CD4-positive, alpha-beta T cell treated with Interferon gamma for 1 hour (primary cell): ENCODE results near the gene GHRH.

Source experiments
- DNase-seq: peaks from one replicate; pipeline ENCODE4 v3.0.0-alpha.2; 2020

GHRH gene

DNA sequence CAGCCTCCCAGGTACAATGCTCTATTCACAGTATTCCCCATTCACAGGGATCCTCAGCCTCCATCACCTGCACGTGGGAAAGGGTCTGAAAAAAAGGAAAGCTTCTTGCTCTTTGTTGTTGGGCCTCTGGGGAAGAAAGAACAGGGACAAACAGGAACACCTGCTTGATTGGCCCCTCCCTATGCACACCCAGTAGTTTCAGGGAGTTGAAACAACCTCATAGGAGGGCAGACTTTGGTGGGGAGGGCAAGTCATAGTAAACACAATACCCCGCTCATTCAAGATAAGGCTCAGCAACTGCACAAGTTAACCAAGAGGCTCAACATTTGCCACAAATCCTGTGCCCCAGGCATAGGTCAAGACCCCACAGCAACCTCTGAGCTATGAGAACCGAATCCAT, 1.7 kb downstream of the GHRH start:
- DNase-seq = no peak

- no peak for DNase-seq
Measured at GRCh38 chr20:37259031-37259430, 2.6 kb downstream of the GHRH start.

DNA sequence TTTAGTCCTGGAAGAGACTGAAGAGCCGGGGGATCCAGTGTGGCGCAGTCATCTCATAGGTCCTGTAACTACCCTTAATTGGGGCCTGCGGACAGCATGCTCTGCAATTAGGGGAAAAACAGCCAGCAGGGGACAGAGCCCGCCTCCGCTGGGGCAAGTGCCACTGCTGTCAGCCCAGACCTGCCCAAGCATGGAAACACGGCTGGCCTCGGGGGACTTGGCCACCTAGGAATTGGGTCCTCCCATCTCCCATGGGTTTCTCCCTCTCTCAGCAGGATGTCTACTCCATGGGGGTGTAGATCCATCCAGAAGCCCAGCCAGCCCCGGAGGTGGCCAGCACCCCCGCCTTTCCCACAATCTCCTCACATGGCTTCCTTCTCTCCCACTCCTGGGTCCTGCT, 3.6 kb downstream of the GHRH start:
- DNase-seq = no peak

DNA sequence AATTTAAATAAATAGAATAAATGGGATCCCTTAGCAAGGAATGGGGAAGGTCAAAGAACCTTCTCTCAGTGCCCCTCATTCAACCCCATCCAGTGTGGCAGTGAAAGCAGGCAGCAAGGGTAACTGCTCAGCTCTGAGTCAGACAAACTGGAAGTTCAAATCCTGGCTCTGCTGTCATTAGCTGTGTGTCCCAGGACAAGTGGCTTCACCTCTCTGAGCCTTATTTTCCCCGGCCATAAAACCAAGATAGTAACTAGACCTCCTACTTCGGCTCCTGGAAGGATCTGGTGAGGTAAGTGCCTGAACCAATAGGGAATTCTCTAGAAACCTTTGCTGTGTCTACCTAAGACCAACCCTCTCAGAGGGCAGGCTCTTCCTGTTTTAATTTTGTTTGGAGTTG, 4.1 kb downstream of the GHRH start:
- DNase-seq = no peak

GRCh38 chr20:37256286-37256685, 5.3 kb downstream of the GHRH start:
- DNase-seq = no peak

DNA sequence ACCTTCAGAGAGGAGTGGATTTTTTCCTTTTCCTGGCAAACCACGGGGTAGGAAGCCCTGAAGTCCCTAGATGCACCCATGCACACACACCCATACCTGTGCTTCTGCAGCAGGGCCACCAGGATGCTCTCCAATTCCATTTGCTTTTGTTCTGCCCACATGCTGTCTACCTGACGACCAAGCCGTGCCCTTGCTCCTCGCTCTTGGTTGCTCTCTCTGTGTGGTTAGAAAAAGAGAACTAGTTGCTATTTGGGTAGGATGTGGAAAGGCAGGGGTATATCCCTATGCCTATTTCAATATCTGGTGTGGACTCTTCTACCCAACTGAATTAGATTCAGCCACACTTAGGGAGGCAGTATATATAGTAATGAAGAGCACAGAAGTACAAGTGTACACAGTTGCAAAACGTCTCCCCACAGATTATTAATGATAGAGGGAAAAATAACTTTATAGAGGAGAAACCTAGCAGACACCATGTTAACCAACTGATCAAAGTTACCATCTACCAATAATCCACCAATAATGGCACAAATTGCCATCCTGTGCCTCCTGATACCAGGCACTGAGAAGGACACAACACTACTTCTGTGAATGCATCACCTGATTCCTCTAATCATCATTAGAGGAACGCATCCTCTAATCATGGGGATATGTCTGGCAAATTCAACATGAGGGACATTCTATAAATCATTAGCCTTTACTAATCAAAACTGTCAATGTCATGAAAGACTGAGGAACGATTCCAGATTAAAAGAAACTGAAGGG, 7.3 kb downstream of the GHRH start:
- no peak for DNase-seq

- no peak for DNase-seq
Measured at GRCh38 chr20:37253087-37253486, 8.5 kb downstream of the GHRH start.

DNA sequence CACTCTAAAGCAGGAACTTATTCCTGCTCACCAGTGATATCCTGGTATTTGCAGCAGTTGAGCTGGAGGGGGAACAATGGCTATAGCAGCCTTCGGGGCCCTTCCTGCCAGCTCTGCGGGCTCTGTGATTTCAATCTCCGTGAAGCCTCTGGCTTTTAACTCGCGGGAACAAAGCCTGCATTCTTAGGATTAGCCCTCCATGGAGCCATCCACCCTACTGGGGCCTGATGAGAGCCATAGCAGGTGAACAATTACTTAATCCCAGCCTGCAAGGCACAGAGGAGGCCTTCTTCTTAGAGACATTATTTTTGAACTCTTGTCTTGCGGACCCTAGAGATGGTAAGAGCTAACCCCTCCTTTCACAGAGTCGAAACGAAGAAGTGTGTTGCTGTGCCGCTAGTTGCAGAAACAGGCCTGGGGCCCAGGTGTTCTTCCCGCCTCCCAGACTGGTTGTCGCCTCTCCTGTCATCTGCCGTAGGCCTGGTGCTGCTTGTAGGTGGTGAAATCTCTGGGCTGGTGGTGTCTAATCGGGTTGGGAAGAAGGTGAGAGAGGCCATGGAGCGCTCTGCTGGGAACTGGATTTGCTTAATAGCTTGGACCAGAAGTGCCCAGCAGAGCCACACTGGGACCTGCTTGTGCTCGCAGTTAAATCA, 9.7 kb downstream of the GHRH start:
- DNase-seq = no peak

DNA sequence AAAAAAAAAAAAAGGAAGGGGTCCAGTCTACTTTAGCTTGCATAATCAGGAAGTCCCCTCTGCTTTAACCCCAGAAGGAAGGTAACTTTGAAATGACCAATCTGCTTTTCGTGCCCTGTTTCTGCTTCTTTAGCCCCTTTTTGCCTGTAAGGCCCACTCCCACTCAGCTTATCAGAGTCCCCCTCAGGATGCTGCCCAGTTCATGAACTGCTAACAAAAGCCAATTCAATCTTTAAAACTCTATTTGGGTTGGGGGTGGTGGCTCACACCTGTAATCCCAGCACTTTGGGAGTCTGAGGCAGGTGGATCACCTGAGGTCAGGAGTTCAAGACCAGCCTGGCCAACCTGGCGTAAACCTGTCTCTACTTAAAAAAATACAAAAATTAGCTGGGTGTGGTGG, 12.3 kb downstream of the GHRH start:
- DNase-seq = no peak

DNA sequence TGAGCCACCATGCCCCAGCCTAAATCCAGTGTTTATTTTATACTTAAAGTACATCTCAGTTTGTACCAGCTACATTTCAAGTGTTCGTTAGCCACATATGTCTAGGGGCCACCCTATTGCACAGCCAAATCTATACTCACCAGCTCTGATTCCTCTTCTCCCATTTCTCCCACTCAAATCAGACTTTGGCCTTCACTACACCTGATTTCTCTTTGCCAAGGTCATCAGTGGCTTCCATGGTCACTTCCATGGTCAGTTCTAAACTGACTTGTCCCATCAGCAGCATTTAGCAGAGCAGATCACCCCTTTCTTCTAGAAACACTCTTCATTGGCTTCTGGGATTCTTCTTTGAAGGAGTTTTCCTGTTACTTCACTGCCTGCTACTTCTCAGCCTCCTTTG, 14.1 kb downstream of the GHRH start:
- DNase-seq = no peak

DNA sequence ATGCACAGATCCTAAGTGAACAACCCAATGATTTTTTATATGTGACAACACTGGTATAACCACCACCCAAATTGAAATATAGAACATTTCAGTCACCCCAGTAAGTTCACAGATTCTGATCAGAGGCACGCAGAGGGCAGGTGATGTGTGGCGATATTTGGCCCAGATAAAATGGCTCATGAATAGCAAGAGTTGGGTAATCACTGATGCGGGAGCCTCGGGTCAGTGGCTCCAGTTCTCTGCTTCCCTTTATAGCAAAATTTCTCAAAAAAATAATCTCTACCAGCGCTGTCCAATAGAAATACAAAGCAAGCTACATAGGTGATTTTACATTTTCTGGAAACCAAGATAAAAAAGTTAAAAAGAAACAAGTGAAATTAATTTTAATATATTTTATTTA, 14.9 kb downstream of the GHRH start:
- no peak for DNase-seq

GRCh38 chr20:37245216-37246150, 16.1 kb downstream of the GHRH start:
- no peak for DNase-seq

- DNase-seq = no peak
Measured at GRCh38 chr20:37244572-37244957, 17.0 kb downstream of the GHRH start.

GRCh38 chr20:37243937-37244571, 17.6 kb downstream of the GHRH start:
- DNase-seq = no peak

DNA sequence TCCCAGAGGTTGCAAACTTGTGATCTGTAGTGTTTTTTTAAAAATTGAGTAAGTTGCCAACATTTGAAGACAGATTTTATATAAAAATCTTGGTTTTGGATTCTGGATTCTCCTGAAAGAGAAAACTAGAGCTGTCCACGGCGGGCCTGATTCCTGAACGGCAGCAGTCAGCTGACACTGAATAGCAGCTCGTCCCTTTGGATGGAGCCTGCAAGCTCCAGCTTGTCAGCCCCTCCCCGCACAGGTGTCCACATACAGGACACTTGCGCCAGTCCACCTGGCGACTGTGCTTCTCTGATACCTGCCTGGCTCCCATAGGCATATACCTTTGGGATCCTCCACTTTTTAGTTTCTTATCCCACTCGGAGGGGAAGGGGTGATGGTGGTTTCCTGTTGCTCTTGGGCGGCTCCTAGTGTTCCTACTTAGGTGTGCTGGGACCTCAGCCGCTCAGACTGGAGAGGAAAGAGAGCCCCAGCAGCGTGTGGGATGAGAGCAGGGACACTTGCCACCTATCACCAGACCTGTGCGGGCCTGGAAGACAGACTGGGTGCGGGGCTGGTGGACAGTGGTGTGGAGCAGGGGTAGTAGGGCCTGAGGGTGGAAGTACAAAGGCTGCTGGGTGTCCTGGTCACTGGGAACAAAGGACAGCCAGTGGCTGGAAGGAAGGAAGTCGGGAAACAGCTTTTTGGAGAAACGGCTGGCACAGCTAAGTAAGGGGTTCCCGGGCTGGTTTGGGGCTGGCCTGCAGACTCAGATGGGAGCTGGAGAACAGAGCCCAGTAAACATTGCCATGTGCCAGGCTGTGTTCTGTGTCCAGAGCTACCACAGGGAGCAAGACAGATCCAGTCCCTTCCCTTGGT, 18.3 kb downstream of the GHRH start:
- DNase-seq = no peak

DNA sequence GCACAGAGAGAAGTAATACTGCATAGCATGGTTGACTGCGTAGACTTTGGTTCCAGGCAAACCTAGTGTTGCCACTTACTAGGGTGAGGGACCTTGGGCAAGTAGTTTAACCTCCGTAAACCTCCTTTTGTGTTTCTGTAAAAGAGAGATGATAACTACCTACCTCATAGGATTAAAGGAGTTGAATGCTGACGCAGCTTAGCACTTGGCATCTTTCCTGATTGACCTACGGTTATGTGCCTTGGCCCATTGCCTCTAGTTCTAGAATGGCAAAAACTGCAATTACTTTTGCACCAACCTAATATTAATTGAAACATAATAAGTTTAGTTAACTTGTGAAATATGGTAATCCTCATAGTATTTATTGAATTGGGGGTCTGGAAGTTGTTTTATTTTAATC, 19.1 kb downstream of the GHRH start:
- no peak for DNase-seq

DNA sequence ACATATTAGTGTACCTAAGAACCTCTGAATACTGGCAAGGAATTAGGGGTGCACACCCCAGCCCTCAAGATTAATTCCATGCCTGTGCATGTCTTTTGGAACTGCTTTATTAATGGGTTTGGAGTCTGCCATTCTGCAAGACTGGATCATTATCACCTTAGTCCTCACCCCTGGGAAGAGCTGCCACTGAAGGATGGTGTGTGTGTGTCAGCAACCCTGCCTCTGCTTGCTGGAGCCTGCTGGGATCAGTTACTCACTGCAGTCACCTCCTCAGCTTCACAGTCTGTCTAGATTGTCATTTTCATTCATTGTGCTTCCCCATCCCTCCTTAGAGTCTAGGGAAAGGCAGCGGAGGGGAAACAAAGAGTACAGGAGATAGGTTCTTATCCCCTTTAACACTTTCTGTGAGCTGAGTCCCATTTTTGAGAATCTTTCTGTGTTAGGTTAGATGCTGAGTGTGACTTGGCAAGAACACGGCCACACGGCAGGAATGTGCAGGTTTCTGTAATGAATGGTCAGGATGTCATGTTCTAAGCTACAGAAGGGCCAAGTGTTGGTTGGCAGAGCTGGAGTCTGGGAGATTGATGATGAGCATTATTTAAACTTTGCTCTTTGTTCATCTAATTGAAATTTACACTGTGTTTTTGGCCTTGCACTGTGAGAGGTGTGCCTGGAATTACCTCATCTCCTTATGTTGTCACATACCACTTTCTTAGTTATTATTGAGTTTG, 21.1 kb downstream of the GHRH start:
- no peak for DNase-seq

- DNase-seq = no peak
Measured at GRCh38 chr20:37238935-37239451, 22.6 kb downstream of the GHRH start.

DNA sequence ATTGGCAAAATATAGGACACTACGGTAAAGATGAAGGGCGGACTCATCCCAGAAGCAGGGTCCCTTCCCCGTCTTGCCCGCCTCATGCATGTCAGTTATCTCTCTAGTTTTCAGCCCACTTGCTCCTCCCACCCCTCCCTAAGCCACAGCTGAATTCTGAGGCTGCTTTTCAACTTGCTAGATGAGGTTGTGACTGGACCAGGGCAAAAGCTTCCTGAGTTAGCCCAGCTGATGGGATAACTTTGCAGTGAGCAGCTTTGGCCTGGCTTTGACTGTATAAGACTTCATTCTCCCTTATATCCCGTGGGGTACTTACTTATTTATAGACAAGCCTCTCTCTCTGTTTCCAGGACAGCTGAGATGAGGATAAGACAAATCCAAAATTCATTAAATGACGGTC, 23.2 kb downstream of the GHRH start:
- DNase-seq = no peak

- DNase-seq = no peak
Measured at GRCh38 chr20:37237656-37238055, 24.0 kb downstream of the GHRH start.

DNA sequence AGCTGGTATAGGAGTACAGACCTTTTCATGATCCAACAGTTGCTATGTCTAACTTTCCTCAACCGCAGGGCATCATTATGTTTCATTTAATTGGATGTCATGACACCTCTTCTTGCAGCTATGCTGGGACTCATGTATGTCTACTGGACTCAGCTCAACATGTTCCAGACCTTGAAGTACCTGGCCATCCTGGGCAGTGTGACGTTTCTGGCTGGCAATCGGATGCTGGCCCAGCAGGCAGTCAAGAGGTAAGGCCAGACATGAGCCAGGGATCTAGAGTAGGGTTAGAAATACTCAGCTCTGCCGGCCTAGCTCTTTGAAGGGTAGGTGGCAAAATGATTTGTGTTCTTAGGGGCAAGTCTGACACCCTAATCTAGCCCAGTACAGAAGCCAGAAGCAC, 25.2 kb downstream of the GHRH start:
- no peak for DNase-seq
